ENCODE data around the gene PDZK1IP1. TPM values are rescaled to one million over a fixed set of nuclear protein-coding genes. Genes with fewer than 3 reads are reported as not detected.

PDZK1IP1 gene
- total and polyA plus RNA-seq, 2 of the 4 experiments (the other 2 are of a cell fraction) = not detected

DNA sequence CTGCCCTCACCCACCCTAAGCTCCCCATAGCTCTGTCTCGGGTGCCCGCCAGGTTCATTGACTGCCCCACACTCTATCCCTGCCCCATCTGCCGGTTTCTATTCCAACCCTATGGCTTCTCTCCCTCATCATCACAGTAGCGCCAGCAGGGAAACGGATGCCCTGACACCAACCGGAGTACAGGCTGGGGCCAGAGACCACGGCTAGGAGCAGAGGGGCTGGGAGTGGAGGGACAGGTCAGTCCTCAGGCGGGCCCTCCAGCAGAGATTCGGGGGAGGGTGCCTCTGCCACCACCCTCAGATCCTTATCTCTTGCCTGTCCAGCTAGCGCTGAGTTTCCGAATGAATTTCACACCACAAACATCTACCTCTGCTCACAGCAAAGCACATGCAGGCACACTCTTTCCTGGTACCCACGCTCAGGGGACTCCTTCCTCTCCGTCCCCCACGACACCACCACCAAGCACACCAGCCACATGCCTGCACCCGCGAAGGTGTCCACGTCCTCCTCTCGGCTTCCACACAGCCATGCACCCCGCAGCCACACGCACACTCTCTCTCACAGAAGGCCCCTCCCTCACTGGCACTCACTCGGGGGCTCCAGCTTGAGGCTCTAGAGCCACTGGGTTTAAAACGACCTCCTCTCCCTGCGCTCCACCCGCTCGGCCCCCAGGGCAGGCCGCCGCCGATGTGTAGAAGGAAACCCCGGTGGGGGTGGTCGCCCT lies 35.0 kb upstream of the PDZK1IP1 start:
- Histone ChIP-seq H2AK9ac (replicated peaks; ENCODE audit: low read depth, low read length, poor library complexity) (peak overlapping the region; percentile 68), H3K36me3 (ENCODE audit: control insufficient read depth, insufficient read depth, low read length) (no peaks in the 10 kb centered on the region), H3K4me2 (ENCODE audit: low read depth, low read length) (no peak overlapping the region; the same call in 1 of the 2 replicates), H3K9ac (ENCODE audit: low read depth, low read length) (no peak overlapping the region), H3K9me3 (ENCODE audit: control insufficient read depth, insufficient read depth, low read length) (peaks cover 13% of the 10 kb centered on the region; the same call in 1 of the 2 replicates), H2AK5ac (ENCODE audit: low read depth, low read length) (no peak overlapping the region), H2BK20ac (ENCODE audit: low read depth, low read length) (no peak overlapping the region), H3K18ac (ENCODE audit: low read depth, low read length) (no peak overlapping the region), H4K91ac (ENCODE audit: insufficient read depth, low read depth, low read length) (no peak overlapping the region), H3K79me1 (ENCODE audit: low read depth in 1 of 2, low read length in 2 of 2) (no peaks in the 10 kb centered on the region), H3K9me1 (ENCODE audit: insufficient read depth, low read length) (no peaks in the 10 kb centered on the region; the same call in 1 of the 2 replicates), H4K5ac (ENCODE audit: low read depth, low read length) (no peak overlapping the region), H3K4me1 (ENCODE audit: control insufficient read depth, insufficient read depth, low read length) (peaks cover 3% of the 10 kb centered on the region), H2BK120ac (ENCODE audit: low read depth, low read length) (no peak overlapping the region), H2BK15ac (ENCODE audit: low read depth, low read length) (no peak overlapping the region), H4K8ac (ENCODE audit: low read depth in 2 of 2, low read length in 2 of 2) (no peak overlapping the region), H3K4me3 (ENCODE audit: insufficient read depth, low read depth, low read length) (no peak overlapping the region), H3K27ac (ENCODE audit: insufficient read depth, low read length) (no peak overlapping the region), H2AFZ (replicated peaks; ENCODE audit: low read length, poor library complexity) (peak overlapping the region; percentile 27), H4K20me1 (ENCODE audit: insufficient read depth, low read length) (no peaks in the 10 kb centered on the region), H3K27me3 (ENCODE audit: control insufficient read depth, insufficient read depth, low read length) (peaks cover 89% of the 10 kb centered on the region), H2BK5ac (ENCODE audit: low read depth, low read length, poor library complexity, severe bottlenecking) (no peak overlapping the region), H3K14ac (replicated peaks; ENCODE audit: low read depth, low read length) (no peak overlapping the region), H3K56ac (ENCODE audit: extremely low read depth, insufficient read depth, low read length) (no peak overlapping the region), H3K4ac (ENCODE audit: low read depth, low read length) (no peak overlapping the region), H3K23ac (ENCODE audit: low read depth, low read length) (no peak overlapping the region)
- ATAC-seq (ENCODE audit: low read depth) (0 out of 2 replicates have a peak, but pooled peaks have one; percentile 30), DNase-seq (no peak)
- BruUV-seq (replicated peaks) = no TSS peak
- ChIA-PET CTCF (interaction anchor here (0.6 kb wide), 1 partner anchor 88 kb away, joined by 7 read pairs; no protein-coding TSS in a partner anchor), POLR2A (ENCODE audit: unreplicated experiment) (no interaction called here)
- intact Hi-C loops (cut with micrococcal nuclease) = no loop called here
- TF ChIP-seq POLR2A (IDR thresholded peaks at IDR 0.05; ENCODE audit: low read depth, low read length) (no peak), FOS (IDR thresholded peaks at IDR 0.05; ENCODE audit: low read depth, low read length) (no peak), MXI1 (IDR thresholded peaks at IDR 0.05; ENCODE audit: borderline replicate concordance, low read depth, low read length) (no peak), RAD21 (IDR thresholded peaks at IDR 0.05; ENCODE audit: low read length) (no peak), MAFK (IDR thresholded peaks at IDR 0.05; ENCODE audit: low read depth, low read length) (no peak), CEBPB (IDR thresholded peaks at IDR 0.05; ENCODE audit: low read depth, low read length) (no peak), NFE2L2 (IDR thresholded peaks at IDR 0.05; ENCODE audit: low read depth, low read length) (no peak), MAZ (IDR thresholded peaks at IDR 0.05; ENCODE audit: borderline replicate concordance, low read depth, low read length) (no peak), USF2 (IDR thresholded peaks at IDR 0.05; ENCODE audit: low read depth, low read length) (no peak), CTCF (conservative IDR thresholded peaks at IDR 0.05; ENCODE audit: low read depth, low read length) (no peak), RFX5 (IDR thresholded peaks at IDR 0.05; ENCODE audit: low read depth, low read length) (no peak), ELK1 (IDR thresholded peaks at IDR 0.05; ENCODE audit: borderline replicate concordance, low read depth, low read length) (no peak), SMC3 (IDR thresholded peaks at IDR 0.05; ENCODE audit: low read depth, low read length) (no peak)
- in situ Hi-C loops (cut with MboI; ENCODE audit: low sequenced_read_pairs) = no loop called here
- WGBS, 2 experiments (ENCODE audit: extremely low coverage in 2 of 2, insufficient read length in 1 of 2) = 1% methylated on average over 17 of the region's 30 CpGs; no CpG with 5 or more reads in 1 of the 2 experiments
- dilution Hi-C loops (cut with HindIII; ENCODE audit: low sequenced_read_pairs, unreplicated experiment) = no loop called here
